AG09309 (cell line): ENCODE measurements around the gene WDR45.

ENCODE experiments used
- DNase-seq: peaks from one replicate; pipeline ENCODE4 v3.0.0-alpha.2; 2010; ENCODE audit warnings: low read depth
- H3K4me3 ChIP-seq: 2 replicates; pipeline ENCODE4 v1.5.1; 2011; ENCODE audit warnings: mild to moderate bottlenecking, low read depth, low read length, moderate library complexity; ENCODE audit not compliant: control insufficient read depth
- TF ChIP-seq, protein P1 (sequence below): IDR thresholded peaks from 2 replicates; pipeline ENCODE4 v1.5.1; 2011; ENCODE audit warnings: mild to moderate bottlenecking, low read depth, low read length, inconsistent platforms; ENCODE audit not compliant: insufficient read depth, control insufficient read depth; ENCODE audit errors: missing control alignments

The WDR45 gene

DNA sequence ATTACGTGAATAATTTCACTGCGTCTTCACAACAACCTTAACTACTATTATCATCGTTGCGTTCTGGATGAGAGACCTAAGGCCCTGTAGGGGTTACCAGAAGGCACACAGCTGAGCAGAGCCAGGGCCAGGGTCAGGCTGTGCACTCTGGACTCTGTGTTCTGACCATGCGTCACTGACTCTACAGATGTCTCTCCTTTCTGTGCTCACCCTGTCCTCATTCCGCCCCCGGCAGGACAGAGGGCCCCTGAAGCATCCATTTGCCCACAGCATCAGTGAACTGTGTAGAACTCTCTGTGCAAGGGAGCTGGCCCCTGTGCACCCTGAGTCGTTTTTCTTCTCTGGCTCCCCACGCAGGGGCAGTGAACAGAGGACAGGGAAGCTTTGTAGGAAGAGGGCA is 22.5 kb upstream of the WDR45 start:
- TF ChIP-seq, protein P1, sequence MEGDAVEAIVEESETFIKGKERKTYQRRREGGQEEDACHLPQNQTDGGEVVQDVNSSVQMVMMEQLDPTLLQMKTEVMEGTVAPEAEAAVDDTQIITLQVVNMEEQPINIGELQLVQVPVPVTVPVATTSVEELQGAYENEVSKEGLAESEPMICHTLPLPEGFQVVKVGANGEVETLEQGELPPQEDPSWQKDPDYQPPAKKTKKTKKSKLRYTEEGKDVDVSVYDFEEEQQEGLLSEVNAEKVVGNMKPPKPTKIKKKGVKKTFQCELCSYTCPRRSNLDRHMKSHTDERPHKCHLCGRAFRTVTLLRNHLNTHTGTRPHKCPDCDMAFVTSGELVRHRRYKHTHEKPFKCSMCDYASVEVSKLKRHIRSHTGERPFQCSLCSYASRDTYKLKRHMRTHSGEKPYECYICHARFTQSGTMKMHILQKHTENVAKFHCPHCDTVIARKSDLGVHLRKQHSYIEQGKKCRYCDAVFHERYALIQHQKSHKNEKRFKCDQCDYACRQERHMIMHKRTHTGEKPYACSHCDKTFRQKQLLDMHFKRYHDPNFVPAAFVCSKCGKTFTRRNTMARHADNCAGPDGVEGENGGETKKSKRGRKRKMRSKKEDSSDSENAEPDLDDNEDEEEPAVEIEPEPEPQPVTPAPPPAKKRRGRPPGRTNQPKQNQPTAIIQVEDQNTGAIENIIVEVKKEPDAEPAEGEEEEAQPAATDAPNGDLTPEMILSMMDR, result no peak
- no peak for DNase-seq
- H3K4me3 ChIP-seq, result no peak overlapping the region

DNA sequence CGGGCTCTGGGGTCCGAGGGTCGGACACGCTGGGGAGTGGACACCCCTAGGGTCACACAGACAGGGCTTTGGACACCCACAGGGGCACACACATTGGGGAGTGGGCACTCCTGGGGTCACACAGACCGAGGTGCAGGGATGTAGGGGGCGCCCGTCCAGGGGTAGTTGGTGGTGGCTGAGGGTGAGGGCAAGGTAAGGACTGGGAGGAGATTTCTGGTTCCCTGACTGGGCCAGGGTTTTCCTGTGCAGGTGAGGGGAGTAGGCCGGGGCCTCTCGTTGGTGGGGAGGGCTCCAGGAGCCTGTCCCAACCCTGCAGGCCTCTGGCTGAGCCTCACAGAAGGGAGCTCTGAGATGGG is 21.9 kb upstream of the WDR45 start:
- TF ChIP-seq, protein P1, result no peak
- DNase-seq, result no peak
- H3K4me3 ChIP-seq, result peak overlapping the region; percentile 75

DNA sequence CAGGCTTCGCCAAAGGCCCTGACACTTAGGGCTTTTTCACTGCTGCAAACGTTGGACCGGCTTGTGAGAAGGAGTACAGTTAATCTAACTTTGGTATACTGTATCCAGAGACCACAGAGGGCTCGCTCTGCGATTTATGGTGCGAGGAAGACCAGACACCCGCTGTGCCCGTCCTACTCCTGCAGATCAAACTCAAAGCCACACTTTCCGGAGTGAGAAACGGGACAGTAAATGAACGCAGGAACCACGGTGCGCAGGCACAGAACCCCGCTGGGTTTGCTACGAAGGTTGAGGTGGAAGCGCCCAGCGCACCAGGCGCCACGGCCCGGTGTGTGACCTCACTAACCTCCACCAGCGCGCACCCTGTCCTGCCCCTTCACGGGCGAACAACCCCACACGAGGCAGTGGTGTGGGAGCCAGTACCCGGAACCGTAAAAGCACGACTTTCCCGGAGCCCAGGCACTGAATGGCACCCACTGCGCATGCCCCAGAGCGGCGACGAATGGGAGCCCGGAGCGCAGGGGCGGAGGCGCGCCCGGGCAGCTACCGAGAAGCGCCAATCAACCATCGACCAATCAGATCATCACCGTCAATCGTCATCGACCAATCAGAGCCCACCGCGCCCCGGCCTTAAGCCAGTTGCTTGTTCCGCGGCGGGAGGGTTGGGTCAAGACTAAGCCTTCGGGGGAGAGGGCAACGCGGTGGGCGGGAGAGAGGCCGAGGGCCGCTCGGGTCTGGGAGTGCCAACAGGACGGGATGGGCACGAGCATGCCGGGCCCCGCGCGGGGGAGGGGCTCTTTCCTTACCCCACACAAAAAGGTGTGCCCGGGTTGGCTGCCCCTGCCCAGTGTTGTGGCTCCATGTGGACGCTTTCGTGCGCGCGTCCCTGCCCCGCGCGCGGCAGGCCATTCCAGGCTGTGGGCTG is 21.3 kb upstream of the WDR45 start:
- H3K4me3 ChIP-seq, result peak overlapping the region; percentile 75
- TF ChIP-seq, protein P1, result no peak
- peak; percentile 44 for DNase-seq

DNA sequence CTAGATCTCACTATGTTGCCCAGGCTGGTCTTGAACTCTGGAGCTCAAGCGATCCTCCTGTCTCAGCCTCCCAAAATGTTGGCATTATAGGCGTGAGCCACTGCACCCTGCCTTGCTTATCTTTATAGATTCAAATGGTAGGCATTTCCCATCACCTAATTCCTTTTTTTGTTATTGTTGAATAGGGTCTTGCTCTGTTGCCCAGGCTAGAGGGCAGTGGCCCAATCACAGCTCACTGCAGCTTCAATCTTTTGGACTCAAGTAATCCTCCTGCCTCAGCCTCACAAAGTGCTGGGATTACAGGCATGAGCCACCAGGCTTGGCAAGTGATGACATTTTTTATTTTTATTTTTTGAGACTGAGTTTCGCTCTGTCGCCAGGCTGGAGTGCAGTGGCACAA is 16.7 kb upstream of the WDR45 start:
- TF ChIP-seq, protein P1, result no peak
- DNase-seq, result no peak
- H3K4me3 ChIP-seq, result no peak overlapping the region

DNA sequence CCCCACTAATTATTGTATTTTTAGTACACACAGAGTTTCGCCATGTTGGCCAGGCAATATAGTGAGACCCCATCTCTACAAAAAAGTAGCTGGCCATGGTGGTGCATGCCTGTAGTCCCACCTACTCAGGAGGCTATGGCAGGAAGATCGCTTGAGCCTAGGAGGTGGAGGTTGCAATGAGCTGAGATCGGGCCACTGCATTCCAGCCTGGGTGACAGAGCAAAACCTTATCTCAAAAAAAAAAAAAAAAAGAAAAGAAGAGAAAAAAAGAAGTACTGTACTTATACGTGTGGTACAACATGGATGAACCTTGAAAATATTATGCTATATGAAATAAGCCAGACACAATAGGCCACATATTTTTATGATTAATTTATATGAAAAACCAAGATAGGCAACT is 9.9 kb upstream of the WDR45 start:
- TF ChIP-seq, protein P1, result no peak
- H3K4me3 ChIP-seq, result no peak overlapping the region
- DNase-seq, result no peak

DNA sequence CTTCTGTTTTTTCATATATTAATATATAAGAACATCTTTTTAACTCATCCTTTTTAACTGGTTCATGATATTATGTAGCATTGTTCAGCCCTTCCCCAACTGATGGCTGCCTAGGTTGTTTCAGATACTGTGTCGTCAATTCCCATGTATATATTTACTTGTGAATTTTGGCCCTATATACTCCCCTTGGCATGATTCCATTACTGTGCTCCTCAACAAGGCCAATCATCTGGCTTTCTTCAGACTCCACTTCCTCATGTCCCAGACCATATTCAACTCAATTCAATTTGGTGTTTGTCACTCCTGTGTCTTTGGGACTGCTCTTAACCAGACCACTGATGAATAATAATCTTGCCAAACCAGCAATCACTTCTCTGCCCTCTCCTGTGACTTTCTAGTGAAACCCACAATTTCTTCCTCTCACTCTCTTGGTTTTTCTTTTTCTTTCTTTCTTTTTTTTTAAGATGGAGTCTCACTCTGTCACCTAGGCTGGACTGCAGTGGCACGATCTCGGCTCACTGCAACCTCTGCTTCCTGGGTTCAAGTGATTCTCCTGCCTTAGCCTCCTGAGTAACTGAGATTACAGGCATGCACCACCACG is 2.7 kb upstream of the WDR45 start:
- no peak for DNase-seq
- TF ChIP-seq, protein P1, result no peak
- no peak overlapping the region for H3K4me3 ChIP-seq

DNA sequence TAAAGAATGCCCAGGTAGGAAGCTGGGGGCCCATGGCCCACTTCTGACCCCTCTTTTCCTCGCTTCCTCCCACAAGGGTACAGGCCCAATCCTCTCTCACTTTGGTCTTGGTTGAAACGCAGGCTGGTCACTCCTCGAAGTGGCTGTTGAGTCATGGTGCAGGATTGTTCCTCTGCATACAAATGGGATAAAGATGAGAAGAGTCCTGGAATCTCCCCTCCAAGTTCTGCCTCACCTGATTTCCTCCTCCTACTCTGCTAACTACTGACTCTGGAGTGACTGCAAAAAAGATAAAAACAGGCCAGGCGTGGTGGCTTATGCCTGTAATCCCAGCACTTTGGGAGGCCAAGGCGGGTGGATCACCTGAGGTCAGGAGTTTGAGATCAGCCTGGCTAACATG is 1.7 kb downstream of the WDR45 start:
- TF ChIP-seq, protein P1, result no peak
- DNase-seq, result no peak
- H3K4me3 ChIP-seq, result no peak overlapping the region
